Mesodermal cell (in vitro differentiated cells): ENCODE results near the gene PDE9A.
A peak's percentile ranks its signal among the peaks of the same experiment; 100 is the strongest.

Source experiments
- H3K27ac ChIP-seq: 2 replicates; pipeline ENCODE4 v1.7.0; 2013; ENCODE audit warnings: mild to moderate bottlenecking, low read depth, low read length, moderate library complexity; ENCODE audit not compliant: severe bottlenecking
- H3K36me3 ChIP-seq: 2 replicates; pipeline ENCODE4 v1.7.1; 2013; ENCODE audit warnings: mild to moderate bottlenecking, low read length, moderate library complexity; ENCODE audit not compliant: control insufficient read depth, insufficient read depth
- H3K4me1 ChIP-seq: one replicate; pipeline ENCODE4 v1.7.1; 2013; ENCODE audit warnings: mild to moderate bottlenecking, low read length; ENCODE audit not compliant: insufficient read depth, control insufficient read depth, poor library complexity, severe bottlenecking
- H3K4me3 ChIP-seq: 2 replicates; pipeline ENCODE4 v1.7.0; 2013; ENCODE audit warnings: low read length, control low read depth, mild to moderate bottlenecking; ENCODE audit not compliant: insufficient read depth, poor library complexity, severe bottlenecking; ENCODE audit errors: extremely low read depth
- H3K9me3 ChIP-seq: 2 replicates; pipeline ENCODE4 v1.7.1; 2013; ENCODE audit warnings: mild to moderate bottlenecking, low read length, moderate library complexity; ENCODE audit not compliant: control insufficient read depth
- WGBS, 2 experiments: methylation state at CpG; one replicate each; pipeline ENCODE4 v1.1.5; 2013; ENCODE audit warnings: missing lambda C conversion rate in 2 of 2; ENCODE audit not compliant: insufficient coverage in 2 of 2; 5-methylcytosine and 5-hydroxymethylcytosine counted together

PDE9A gene

DNA sequence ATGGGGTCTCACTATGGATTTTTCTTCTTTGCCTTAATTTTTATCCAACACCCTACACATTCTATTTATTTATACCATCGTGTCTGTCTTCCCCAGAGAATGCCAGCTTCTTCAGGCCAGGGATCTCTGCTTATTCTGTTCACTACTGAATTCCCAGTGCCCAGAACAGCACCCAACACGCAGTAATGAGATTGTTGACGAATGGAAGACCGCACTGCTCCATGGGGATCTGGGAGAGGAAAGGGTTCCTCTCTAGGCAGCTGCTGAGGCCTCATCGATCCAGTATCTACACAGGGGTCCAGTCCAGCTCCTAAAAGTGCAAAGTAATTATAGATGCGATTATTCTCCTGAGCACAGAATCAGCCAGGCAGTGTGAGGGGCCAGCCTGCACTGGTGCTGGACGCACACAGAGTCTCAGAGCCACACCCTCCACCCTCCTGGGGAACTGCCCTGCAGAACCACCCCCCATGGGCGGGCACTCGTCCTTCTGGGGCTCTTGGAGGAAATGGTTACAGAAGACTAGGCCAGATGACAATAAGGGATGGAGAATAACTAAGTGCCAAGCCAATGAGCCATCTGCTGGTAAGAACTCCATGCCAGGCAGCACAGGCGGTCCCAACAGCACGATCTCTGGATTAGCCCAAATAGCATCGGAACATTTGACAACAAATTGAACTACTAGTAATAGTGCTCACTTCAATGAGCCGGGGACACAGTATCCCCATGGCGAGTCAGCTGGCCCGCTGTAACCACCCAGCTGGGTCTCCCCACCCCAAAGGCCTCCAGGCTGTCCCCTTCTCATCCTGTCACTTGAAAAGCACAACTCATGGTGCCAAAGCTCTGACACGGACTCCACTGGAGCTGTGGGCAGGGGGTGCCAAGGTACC, 1.7 kb upstream of the PDE9A start:
- no peak overlapping the region for H3K27ac ChIP-seq
- H3K9me3 ChIP-seq: no peaks in the 10 kb centered on the region
- WGBS, 2 experiments: 90 to 93% methylated on average over 10 to 14 of the region's 16 CpGs
- peaks cover 13% of the 10 kb centered on the region for H3K4me1 ChIP-seq
- no peak overlapping the region for H3K4me3 ChIP-seq
- peaks cover 8% of the 10 kb centered on the region for H3K36me3 ChIP-seq

- peaks cover 8% of the 10 kb centered on the region for H3K36me3 ChIP-seq
- WGBS, 2 experiments: 13 to 24% methylated on average over 6 to 9 of the region's 24 CpGs
- peaks cover 13% of the 10 kb centered on the region for H3K4me1 ChIP-seq
- peak overlapping the region; percentile 79 for H3K27ac ChIP-seq
- peak overlapping the region; percentile 51 for H3K4me3 ChIP-seq
- H3K9me3 ChIP-seq: no peaks in the 10 kb centered on the region
Observed at GRCh38 chr21:42652527-42653230, 742 bp upstream of the PDE9A start.

DNA sequence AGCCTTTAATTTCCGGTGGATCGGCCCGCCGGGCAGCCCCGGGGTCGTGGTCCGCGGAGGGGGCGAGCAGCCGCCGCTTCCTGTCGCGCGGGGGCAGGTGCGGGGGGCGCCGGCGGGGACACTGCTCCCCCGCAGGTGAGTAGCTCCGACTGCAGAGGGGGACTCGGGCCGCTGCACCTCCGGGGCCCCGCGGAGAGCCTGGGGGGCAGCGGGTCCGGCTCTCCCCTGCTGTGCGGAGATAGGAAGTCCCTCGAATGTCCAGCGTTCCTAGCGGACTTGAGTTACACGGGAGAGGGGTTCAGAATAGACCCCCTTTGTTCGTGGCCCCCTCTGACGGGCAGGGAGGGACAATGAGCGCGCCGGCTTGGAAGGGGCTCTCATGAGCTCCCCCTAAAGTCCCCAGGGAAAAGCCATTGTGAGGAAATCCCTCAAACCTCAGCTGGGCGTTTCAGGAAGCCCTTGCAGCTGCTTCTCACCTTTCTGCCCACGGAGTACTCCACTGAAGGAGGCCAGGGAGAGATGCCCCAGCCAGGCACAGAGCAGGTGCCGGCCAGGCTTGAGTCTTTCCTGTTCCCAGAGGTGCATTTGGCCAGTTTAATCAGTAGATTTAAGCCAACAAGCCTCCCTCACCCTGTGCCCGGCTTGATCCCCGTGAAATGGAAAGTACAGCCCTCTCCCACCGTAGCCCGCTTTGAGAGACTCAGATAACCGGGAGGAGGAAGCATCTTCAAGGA, 925 bp downstream of the PDE9A start:
- H3K4me1 ChIP-seq: peaks cover 13% of the 10 kb centered on the region
- no peak overlapping the region for H3K27ac ChIP-seq
- peak overlapping the region; percentile 73 for H3K4me3 ChIP-seq
- H3K9me3 ChIP-seq: no peaks in the 10 kb centered on the region
- WGBS, 2 experiments: 4 to 6% methylated on average over 24 to 43 of the region's 45 CpGs
- H3K36me3 ChIP-seq: peaks cover 12% of the 10 kb centered on the region

GRCh38 chr21:42654913-42655795, 1.7 kb downstream of the PDE9A start:
- no peak overlapping the region for H3K27ac ChIP-seq
- H3K4me1 ChIP-seq: peaks cover 13% of the 10 kb centered on the region
- H3K4me3 ChIP-seq: peak overlapping the region; percentile 73
- H3K9me3 ChIP-seq: no peaks in the 10 kb centered on the region
- 56 to 65% methylated on average over 13 to 16 of the region's 18 CpGs for WGBS, 2 experiments
- H3K36me3 ChIP-seq: peaks cover 12% of the 10 kb centered on the region

GRCh38 chr21:42655796-42656770, 2.7 kb downstream of the PDE9A start:
- no peaks in the 10 kb centered on the region for H3K9me3 ChIP-seq
- H3K4me1 ChIP-seq: peaks cover 13% of the 10 kb centered on the region
- H3K36me3 ChIP-seq: peaks cover 12% of the 10 kb centered on the region
- 73 to 76% methylated on average over 22 to 27 of the region's 31 CpGs for WGBS, 2 experiments
- no peak overlapping the region for H3K27ac ChIP-seq
- no peak overlapping the region for H3K4me3 ChIP-seq

DNA sequence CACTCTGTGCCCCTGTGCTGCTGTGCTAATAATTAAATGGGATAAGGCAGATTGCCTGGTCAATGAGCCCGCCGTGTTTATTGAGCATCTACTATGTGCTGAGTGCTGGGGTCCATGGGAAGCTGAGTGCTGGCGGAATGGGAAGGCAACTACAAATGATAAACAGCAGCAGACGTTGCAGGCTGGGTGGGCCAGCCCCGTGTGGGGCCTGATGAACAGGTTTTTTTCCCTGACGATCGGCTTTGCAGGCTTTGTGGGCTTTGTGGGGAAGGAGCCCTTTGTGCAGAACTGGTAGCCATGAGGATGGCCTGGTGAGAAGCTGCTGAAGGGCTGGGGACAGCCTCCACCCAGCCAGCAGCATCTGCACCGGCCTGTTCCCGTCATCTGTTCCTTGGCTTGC, 3.5 kb downstream of the PDE9A start:
- Histone ChIP-seq H3K27ac (no peak overlapping the region), H3K9me3 (no peaks in the 10 kb centered on the region), H3K4me3 (no peak overlapping the region), H3K4me1 (peaks cover 13% of the 10 kb centered on the region), H3K36me3 (peaks cover 12% of the 10 kb centered on the region)
- 86 to 95% methylated on average over 8 of the region's 9 CpGs for whole genome bisulfite sequencing, 2 experiments

DNA sequence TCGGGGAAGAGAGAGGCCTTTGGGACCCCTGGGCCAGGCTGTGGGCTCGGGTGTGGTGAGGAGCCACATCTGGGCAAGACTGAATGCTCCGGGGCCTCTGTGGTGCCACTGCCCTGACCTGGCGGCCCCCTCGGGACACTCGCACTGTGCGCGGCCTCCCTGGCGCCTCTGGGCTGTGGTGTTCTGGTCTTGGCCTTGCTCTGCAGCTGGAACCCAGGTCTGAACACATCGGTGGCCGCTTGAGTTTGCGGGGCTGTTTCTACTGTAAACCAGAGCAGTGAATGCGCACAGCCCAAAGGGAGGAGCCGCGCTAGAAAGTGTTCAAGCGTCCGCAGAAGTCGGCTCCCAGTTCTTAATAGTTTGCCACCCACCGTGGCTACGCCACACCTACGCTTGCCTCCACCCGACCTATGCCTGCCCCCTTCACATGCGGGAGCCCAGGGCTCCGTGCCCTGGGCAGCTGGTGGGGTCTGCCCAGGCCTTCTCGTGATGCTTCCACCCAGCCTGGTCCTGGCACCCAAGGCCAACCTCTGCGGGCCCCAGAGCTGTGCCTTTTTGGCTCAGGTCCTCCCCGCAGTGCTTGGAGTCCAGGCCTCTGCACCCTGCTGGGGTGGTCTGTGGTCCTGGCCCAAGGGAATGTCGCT, 4.4 kb downstream of the PDE9A start:
- WGBS, 2 experiments: 94 to 98% methylated on average over 24 to 28 of the region's 28 CpGs
- Histone ChIP-seq H3K36me3 (peaks cover 17% of the 10 kb centered on the region), H3K4me3 (no peak overlapping the region), H3K27ac (no peak overlapping the region), H3K9me3 (no peaks in the 10 kb centered on the region), H3K4me1 (peaks cover 9% of the 10 kb centered on the region)

GRCh38 chr21:42658320-42659105, 5.1 kb downstream of the PDE9A start:
- peaks cover 19% of the 10 kb centered on the region for H3K36me3 ChIP-seq
- 93 to 96% methylated on average over 11 to 12 of the region's 16 CpGs for WGBS, 2 experiments
- no peak overlapping the region for H3K27ac ChIP-seq
- no peak overlapping the region for H3K4me3 ChIP-seq
- peaks cover 9% of the 10 kb centered on the region for H3K4me1 ChIP-seq
- H3K9me3 ChIP-seq: no peaks in the 10 kb centered on the region
